VCaP (cell line): ENCODE measurements around the gene SNF8.

Experiments
- H3K27ac ChIP-seq: fragments of 450-650 bp; 2 replicates; pipeline ENCODE4 v1.5.1; 2017
- CTCF ChIP-seq: fragments of 450-650 bp; conservative IDR thresholded peaks from 2 replicates; pipeline ENCODE4 v1.5.1; 2017; ENCODE audit warnings: mild to moderate bottlenecking, moderate library complexity

Gene SNF8

GRCh38 chr17:48908853-48909394 is 35.7 kb downstream of the SNF8 start:
- no peak for TF ChIP-seq CTCF
- peak overlapping the region; percentile 95 for H3K27ac ChIP-seq

- peak; percentile 68 for TF ChIP-seq CTCF
- H3K27ac ChIP-seq, result peak within 1 kb of the TSS; percentile 95
Observed at GRCh38 chr17:48908047-48908843, 36.4 kb downstream of the SNF8 start, which contains the start of gene UBE2Z. Gene UBE2Z (plus strand): TSS chr17:48908407. CDS start chr17:48908504, 97 bp downstream.

- no peak for TF ChIP-seq CTCF
- peak overlapping the region; percentile 95 for H3K27ac ChIP-seq
Observed at GRCh38 chr17:48907713-48908046, 37.0 kb downstream of the SNF8 start.

GRCh38 chr17:48905987-48906515 is 38.6 kb downstream of the SNF8 start:
- no peak overlapping the region for H3K27ac ChIP-seq
- no peak for TF ChIP-seq CTCF

GRCh38 chr17:48904428-48904827 is 40.2 kb downstream of the SNF8 start:
- H3K27ac ChIP-seq, result no peak overlapping the region
- TF ChIP-seq CTCF, result no peak

GRCh38 chr17:48903401-48903800 is 41.2 kb downstream of the SNF8 start:
- TF ChIP-seq CTCF, result no peak
- H3K27ac ChIP-seq, result no peak overlapping the region

- TF ChIP-seq CTCF, result no peak
- H3K27ac ChIP-seq, result no peak overlapping the region
Observed at GRCh38 chr17:48901241-48901640, 43.4 kb downstream of the SNF8 start.
